HG03280 (cell line): ENCODE results near the gene LRRK1.

Experiments used
- ATAC-seq: cut with Tn5 transposase; IDR thresholded peaks from one replicate; pipeline ENCODE4 v1.9.1; 2021; ENCODE audit warnings: mild to moderate bottlenecking, moderate library complexity; ENCODE audit not compliant: unreplicated experiment

The LRRK1 gene

GRCh38 chr15:100918690-100919480, at the start of gene LRRK1:
Gene LRRK1, plus strand, starts transcription at chr15:100919357. Its CDS starts 5,276 bp downstream, at chr15:100924633.
- peak; percentile 30 for ATAC-seq

GRCh38 chr15:100873029-100873677, 46.0 kb upstream of the LRRK1 start:
- peak; percentile 77 for ATAC-seq

GRCh38 chr15:100875495-100875894, 43.7 kb upstream of the LRRK1 start:
- ATAC-seq, result no peak

GRCh38 chr15:100875976-100876375, 43.2 kb upstream of the LRRK1 start:
- ATAC-seq, result no peak

- ATAC-seq, result no peak
Measured at GRCh38 chr15:100877551-100877950, 41.6 kb upstream of the LRRK1 start.

GRCh38 chr15:100878130-100878529, 41.0 kb upstream of the LRRK1 start:
- ATAC-seq, result no peak

- ATAC-seq, result no peak
Measured at GRCh38 chr15:100878648-100879047, 40.5 kb upstream of the LRRK1 start.

GRCh38 chr15:100879061-100879463, 40.1 kb upstream of the LRRK1 start:
- no peak for ATAC-seq

GRCh38 chr15:100879464-100880138, 39.6 kb upstream of the LRRK1 start, which contains the start of gene ALDH1A3:
Gene ALDH1A3, plus strand, starts transcription at chr15:100879831. Its CDS starts 77 bp downstream, at chr15:100879908.
- ATAC-seq, result no peak

GRCh38 chr15:100880139-100880896, 38.8 kb upstream of the LRRK1 start:
- no peak for ATAC-seq

- ATAC-seq, result no peak
Measured at GRCh38 chr15:100880897-100881242, 38.3 kb upstream of the LRRK1 start.

- ATAC-seq, result no peak
Measured at GRCh38 chr15:100881573-100882336, 37.4 kb upstream of the LRRK1 start.

- no peak for ATAC-seq
Measured at GRCh38 chr15:100885116-100885515, 34.0 kb upstream of the LRRK1 start.

GRCh38 chr15:100885811-100886210, 33.3 kb upstream of the LRRK1 start:
- no peak for ATAC-seq

- ATAC-seq, result no peak
Measured at GRCh38 chr15:100887211-100887913, 31.8 kb upstream of the LRRK1 start.

GRCh38 chr15:100889385-100890050, 29.6 kb upstream of the LRRK1 start:
- no peak for ATAC-seq

GRCh38 chr15:100890051-100890720, 29.0 kb upstream of the LRRK1 start:
- ATAC-seq, result no peak

- ATAC-seq, result no peak
Measured at GRCh38 chr15:100890850-100891249, 28.3 kb upstream of the LRRK1 start.
